GM12891 (cell line): ENCODE data around the gene ZRANB3. TPM values are rescaled to one million over a fixed set of nuclear protein-coding genes. Genes with fewer than 3 reads are reported as not detected.

ENCODE experiments used
- DNase-seq: peaks from one replicate; pipeline ENCODE4 v3.0.0; 2011; ENCODE audit warnings: low spot score; ENCODE audit not compliant: insufficient read length
- FAIRE-seq: peaks from 2 replicates; lab custom pipeline; 2011; peaks lifted over from hg19 to GRCh38; lab: Jason Lieb, UNC
- PAX5 ChIP-seq: IDR thresholded peaks from 2 replicates; pipeline ENCODE4 v1.6.1; 2011; ENCODE audit warnings: low read length, moderate library complexity, mild to moderate bottlenecking; ENCODE audit not compliant: insufficient read depth, severe bottlenecking
- POLR2A ChIP-seq: IDR thresholded peaks from 2 replicates; pipeline ENCODE4 v1.6.1; 2011; ENCODE audit warnings: low read depth, low read length, control low read depth
- POLR2AphosphoS5 ChIP-seq: IDR thresholded peaks from 2 replicates; pipeline ENCODE4 v1.6.1; 2011; ENCODE audit warnings: low read depth, low read length, control low read depth
- POU2F2 ChIP-seq: IDR thresholded peaks from 2 replicates; pipeline ENCODE4 v1.6.1; 2011; ENCODE audit warnings: low read depth, mild to moderate bottlenecking, control low read depth, low read length, moderate library complexity
- SPI1 ChIP-seq: IDR thresholded peaks from 2 replicates; pipeline ENCODE4 v1.6.1; 2011; ENCODE audit warnings: low read depth, low read length, control low read depth
- TAF1 ChIP-seq: IDR thresholded peaks from 2 replicates; pipeline ENCODE4 v1.6.1; 2011; ENCODE audit warnings: low read depth, low read length, control low read depth
- polyA plus RNA-seq: library from polyadenylated mRNA; unstranded; fragments of >200 nt; gene quantifications from one replicate; pipeline ENCODE4 v1.2.1, GENCODE V29; 2012; ENCODE audit warnings: low read depth, missing spikeins, inconsistent platforms; ENCODE audit not compliant: missing spikeins

Gene ZRANB3
- polyA plus RNA-seq = 3.3 TPM

DNA sequence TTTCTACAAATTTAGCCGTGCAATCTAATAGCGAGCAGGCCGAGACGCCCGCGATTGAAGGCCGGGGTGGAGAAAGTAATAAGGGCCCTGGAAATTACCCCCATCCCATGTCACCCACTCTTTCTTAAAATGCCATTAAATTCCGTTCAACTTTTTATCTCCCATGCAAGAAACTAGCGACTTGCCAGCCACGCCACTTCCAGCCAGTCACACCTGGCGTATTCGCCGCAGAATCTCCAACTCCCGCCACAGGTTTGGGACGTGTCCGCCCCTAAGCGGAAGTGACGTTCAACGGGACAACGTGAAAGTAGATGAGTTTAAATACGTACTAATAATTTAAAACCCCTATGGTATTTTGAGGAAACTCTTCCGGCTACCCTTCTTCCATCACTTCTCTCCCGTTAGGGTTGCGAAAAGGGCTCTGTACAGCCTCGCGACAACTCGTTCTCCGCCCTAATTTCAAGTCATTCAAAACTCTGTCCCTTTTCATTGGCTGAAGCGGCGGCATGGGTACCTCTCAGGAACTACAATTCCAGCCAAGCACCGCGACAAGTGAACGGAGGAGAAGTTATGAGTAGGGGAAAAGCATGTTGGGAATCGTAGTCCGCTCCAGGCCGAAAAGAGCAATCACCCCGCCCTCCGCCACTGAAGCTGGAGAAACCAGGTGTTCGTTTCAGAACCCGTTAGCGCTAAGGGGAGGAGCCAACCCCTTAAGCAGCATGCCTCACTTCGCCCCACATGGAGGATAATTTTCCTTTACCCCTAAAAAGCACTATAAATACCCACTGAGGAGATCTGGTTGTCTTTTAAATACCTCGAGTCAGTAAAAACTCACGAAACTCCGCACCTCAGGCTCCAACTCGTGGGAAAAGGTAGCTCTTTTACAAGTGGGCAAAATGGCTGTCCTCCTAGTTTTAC, at the start of gene ZRANB3:
Gene ZRANB3, minus strand, starts transcription at position 906 of the 918 bp plus-strand sequence.
- DNase-seq = peak; percentile 50
- TF ChIP-seq POLR2A = peak; percentile 58; the same call in 1 of the 2 replicates
- TF ChIP-seq TAF1 = peak; percentile 52
- no peak for TF ChIP-seq SPI1
- TF ChIP-seq POU2F2 = peak; percentile 13; the same call in 1 of the 2 replicates
- FAIRE-seq = peak; percentile 96

DNA sequence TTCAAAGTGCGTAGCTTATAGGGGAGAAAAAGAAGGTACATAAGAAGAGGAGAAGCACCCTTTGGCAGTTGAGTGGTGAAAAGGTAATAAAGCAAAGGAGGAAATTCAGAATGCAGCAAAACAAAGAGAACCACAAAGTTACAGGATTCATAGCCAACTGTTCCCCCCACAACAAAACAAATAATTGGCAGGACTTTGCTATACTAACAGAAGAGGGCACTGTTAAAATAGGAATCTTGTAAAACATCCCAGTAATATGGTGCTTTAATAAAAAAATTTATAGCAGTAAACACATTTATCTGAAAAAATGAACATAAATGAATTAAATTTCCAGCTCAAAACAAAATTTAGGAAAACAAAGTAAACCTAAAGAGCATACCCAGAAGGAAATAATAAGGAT, 42.6 kb upstream of the ZRANB3 start:
- FAIRE-seq = no peak

DNA sequence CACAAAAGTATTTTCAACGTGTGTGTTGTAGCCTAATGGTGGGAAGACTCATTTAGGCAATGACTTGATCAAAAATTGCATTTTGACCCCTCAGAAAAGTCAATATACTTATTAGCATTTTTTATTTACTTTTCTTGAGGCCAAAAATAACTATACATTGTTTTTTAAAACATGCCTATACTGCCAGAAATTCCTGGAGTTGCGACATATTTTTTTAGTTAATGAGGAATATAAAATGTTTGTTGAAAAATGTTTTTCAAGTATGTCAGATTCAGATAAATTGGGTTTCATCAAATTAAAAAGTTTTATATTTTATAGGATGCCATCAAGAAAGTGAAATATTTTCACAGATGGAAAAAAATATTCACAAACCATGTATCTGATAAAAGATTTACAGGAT, 39.9 kb upstream of the ZRANB3 start:
- no peak for DNase-seq
- TF ChIP-seq POLR2AphosphoS5 = no peak
- TF ChIP-seq PAX5 = no peak
- TF ChIP-seq TAF1 = no peak
- TF ChIP-seq POU2F2 = no peak
- TF ChIP-seq POLR2A = no peak
- TF ChIP-seq SPI1 = no peak
- FAIRE-seq = no peak

More for the DNA sequence above, 42.6 kb upstream of the ZRANB3 start:
- TF ChIP-seq POLR2A (no peak), TAF1 (no peak), POU2F2 (no peak), SPI1 (no peak), PAX5 (no peak), POLR2AphosphoS5 (no peak)
- DNase-seq = no peak

DNA sequence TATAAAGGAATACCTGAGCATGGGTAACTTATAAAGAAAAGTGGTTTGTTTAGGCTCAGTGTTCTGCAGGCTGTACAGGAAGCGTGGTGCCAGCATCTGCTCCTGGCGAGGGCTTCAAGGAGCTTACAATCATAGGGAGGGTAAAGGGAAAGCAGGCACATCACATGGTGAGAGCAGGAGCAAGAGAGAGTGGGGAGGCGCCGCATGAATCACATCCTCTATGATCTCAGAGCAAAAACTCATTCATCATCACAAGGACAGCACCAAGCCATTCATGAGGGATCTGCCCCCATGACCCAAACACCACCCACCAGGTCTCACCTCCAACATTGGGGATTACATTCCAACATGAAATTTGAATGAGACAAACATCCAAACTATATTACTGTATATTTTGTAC, 32.8 kb upstream of the ZRANB3 start:
- FAIRE-seq (no peak), DNase-seq (no peak)
- TF ChIP-seq POU2F2 (no peak), SPI1 (no peak), POLR2AphosphoS5 (no peak), POLR2A (no peak), TAF1 (no peak), PAX5 (no peak)

DNA sequence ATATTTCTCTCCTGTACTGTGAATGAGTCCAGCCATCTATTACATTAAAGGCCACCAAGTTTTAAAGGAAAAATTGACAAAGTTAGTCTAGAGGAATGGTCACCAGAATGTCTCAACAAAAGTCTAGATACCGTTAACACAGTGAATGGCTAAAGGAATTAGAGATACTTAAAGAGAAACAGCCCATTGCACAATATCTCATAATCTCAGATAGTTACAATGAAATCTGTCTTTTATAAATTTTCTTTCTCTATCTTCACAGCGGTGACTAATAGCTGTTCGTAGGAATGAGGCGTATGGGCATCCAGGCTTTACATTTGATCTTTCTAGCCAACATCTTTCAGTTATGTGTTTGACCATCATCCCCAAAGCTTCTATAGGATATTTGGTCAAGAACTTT, 30.9 kb upstream of the ZRANB3 start:
- TF ChIP-seq POU2F2 (no peak), TAF1 (no peak), POLR2AphosphoS5 (no peak), PAX5 (no peak), POLR2A (no peak), SPI1 (no peak)
- FAIRE-seq (no peak), DNase-seq (no peak)

DNA sequence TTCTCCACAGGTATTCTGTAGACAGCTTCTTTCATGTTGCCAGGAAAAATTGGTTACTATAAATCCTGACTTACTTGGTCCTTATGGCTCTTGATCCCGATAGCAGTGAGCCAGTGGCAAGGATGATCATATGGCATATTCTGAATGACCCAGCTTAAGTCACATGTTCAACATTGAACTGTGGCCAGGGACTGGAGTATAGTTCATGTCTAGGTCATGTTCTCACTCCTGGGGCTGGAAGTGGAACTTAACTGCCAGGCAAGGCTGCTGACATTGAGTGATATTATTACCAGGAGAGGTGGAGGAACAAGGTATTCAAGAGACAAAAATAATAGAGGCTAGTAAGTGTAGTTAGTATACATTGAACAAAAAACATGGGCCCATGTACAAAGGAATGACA, 26.5 kb upstream of the ZRANB3 start:
- TF ChIP-seq POLR2A (no peak), TAF1 (no peak), SPI1 (no peak), PAX5 (no peak)
- no peak for DNase-seq
- peak; percentile 9 for FAIRE-seq

DNA sequence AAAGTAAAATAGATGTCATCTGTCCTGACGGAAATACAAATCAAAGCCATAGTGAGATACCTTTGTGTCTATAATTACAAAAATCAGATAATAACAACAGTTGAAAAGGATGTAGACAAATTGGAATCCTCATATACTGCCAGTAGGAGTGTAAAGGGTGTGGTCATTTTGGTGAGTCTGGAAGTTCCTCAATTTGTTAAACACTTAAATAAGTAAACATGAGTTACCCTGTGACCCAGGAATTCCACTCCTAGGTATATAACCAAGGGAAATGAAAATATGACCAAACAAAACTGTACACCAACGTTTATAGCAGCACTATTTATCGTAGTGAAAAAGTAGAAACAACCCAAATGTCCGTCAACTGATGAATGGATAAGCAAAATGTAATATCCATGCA, 24.3 kb upstream of the ZRANB3 start:
- FAIRE-seq (no peak), DNase-seq (no peak)
- TF ChIP-seq TAF1 = no peak
- TF ChIP-seq PAX5 = no peak
- TF ChIP-seq SPI1 = no peak
- no peak for TF ChIP-seq POU2F2
- no peak for TF ChIP-seq POLR2A
- TF ChIP-seq POLR2AphosphoS5 = no peak

DNA sequence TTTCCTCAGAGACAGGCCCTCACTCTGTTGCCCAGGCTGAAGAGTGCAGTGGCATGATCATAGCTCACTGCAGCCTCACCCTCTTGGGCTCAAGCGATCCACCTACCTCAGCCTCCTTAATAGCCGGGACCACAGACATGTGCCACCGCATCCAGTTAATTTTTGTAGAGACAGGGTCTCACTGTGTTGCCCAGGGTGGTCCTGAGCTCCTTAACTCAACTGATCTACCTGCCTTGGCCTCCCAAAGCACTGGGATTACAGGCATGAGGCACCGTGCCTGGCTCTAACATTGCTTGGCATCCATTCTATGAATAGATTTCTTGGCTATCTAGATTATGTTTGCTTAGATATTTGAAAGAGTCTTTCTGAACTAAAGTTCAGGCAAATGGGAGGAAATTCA, 21.9 kb upstream of the ZRANB3 start:
- no peak for FAIRE-seq
- DNase-seq = no peak
- TF ChIP-seq PAX5 = no peak
- no peak for TF ChIP-seq POLR2A
- no peak for TF ChIP-seq SPI1
- TF ChIP-seq POLR2AphosphoS5 = no peak
- TF ChIP-seq TAF1 = no peak
- TF ChIP-seq POU2F2 = no peak

DNA sequence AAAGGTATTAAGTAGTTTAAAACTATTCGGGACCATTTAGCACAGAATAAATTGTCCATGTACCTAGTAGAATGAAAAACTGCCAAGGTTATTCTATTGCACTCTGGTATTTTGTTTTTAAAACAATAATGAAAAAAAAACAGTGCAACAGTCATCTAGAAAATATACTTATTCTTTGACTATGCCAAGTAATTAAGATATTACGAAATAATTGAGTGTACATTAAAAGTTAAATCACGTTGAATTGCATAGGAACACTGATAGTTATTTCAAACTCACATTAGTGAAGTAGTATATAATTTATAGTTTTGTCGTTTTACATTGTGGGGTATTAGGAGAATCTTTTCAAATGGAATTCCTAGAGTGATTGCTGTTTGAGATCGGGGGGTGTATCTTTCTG, 20.3 kb upstream of the ZRANB3 start:
- FAIRE-seq = no peak
- TF ChIP-seq PAX5 = no peak
- no peak for TF ChIP-seq TAF1
- TF ChIP-seq POU2F2 = no peak
- TF ChIP-seq POLR2A = no peak
- no peak for TF ChIP-seq POLR2AphosphoS5
- TF ChIP-seq SPI1 = no peak
- no peak for DNase-seq
